AG09309 (cell line): Measurements from ENCODE around the gene TOMM40L.

Experiments used
- DNase-seq: peaks from one replicate; pipeline ENCODE4 v3.0.0-alpha.2; 2010; ENCODE audit warnings: low read depth
- H3K4me3 ChIP-seq: 2 replicates; pipeline ENCODE4 v1.5.1; 2011; ENCODE audit warnings: mild to moderate bottlenecking, low read depth, low read length, moderate library complexity; ENCODE audit not compliant: control insufficient read depth
- CTCF ChIP-seq: IDR thresholded peaks from 2 replicates; pipeline ENCODE4 v1.5.1; 2011; ENCODE audit warnings: mild to moderate bottlenecking, low read depth, low read length, inconsistent platforms; ENCODE audit not compliant: insufficient read depth, control insufficient read depth; ENCODE audit errors: missing control alignments

TOMM40L gene

GRCh38 chr1:161200421-161200991, 25.4 kb upstream of the TOMM40L start:
- no peak for TF ChIP-seq CTCF
- no peak overlapping the region for H3K4me3 ChIP-seq
- no peak for DNase-seq

GRCh38 chr1:161200992-161201835, 24.6 kb upstream of the TOMM40L start:
- no peak for TF ChIP-seq CTCF
- H3K4me3 ChIP-seq = peak overlapping the region; percentile 85
- DNase-seq = no peak

GRCh38 chr1:161201836-161202712, 23.8 kb upstream of the TOMM40L start, which contains the start of gene NDUFS2:
Gene NDUFS2 (plus strand): TSS chr1:161202367. CDS start chr1:161202386, 19 bp downstream.
- H3K4me3 ChIP-seq = peak within 1 kb of the TSS; percentile 85
- DNase-seq = peak; percentile 98
- no peak for TF ChIP-seq CTCF

- TF ChIP-seq CTCF = no peak
- H3K4me3 ChIP-seq = no peak overlapping the region
- DNase-seq = no peak
These were observed 19.3 kb upstream of the TOMM40L start for GRCh38 chr1:161206411-161207140.

GRCh38 chr1:161207173-161207572, 18.7 kb upstream of the TOMM40L start:
- no peak for DNase-seq
- no peak overlapping the region for H3K4me3 ChIP-seq
- no peak for TF ChIP-seq CTCF
